Cardiac fibroblast (primary cell): ENCODE data around the gene ITGA2.
A peak's percentile ranks its signal among the peaks of the same experiment; 100 is the strongest.

Source experiments
- DNase-seq, 2 donors: peaks; one replicate each; pipeline versions ENCODE4 v3.0.0 to v3.0.0-alpha.2; 2010; ENCODE audit warnings: low read depth in 2 of 2
- H3K4me3 ChIP-seq, 2 donors: replicated peaks in 1 of 2; 1 replicate in 1 of 2; 2 replicates in 1 of 2; pipeline ENCODE4 v1.5.1; 2011; ENCODE audit warnings: low read depth in 2 of 2, low read length in 2 of 2, mild to moderate bottlenecking in 2 of 2, moderate library complexity in 1 of 2
- TF ChIP-seq, protein P1 (sequence below): IDR thresholded peaks from one replicate; pipeline ENCODE4 v1.5.1; 2011; ENCODE audit warnings: low read depth, mild to moderate bottlenecking, low read length, inconsistent platforms

Gene ITGA2

DNA sequence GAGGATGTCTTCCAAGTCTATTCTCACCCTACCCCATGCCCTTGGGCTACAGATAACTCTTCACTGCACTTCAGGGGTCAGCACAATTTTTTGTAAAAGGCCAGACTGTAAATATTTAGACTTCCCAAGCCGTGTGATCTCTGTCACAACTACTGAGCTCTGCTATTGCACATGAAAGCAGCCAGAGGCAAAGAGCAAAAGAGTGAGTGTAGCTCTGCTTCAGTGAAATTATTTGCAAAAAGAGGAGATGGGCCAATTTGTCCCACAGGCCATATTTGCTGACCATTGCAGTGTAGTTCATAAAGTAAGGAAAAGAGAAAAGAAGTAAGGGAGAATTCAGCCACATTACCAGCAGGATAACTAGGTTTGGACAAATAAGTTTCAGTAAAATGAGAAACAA lies 127.4 kb downstream of the ITGA2 start:
- DNase-seq, result no peak
- no peak overlapping the region for H3K4me3 ChIP-seq
- TF ChIP-seq, protein P1, sequence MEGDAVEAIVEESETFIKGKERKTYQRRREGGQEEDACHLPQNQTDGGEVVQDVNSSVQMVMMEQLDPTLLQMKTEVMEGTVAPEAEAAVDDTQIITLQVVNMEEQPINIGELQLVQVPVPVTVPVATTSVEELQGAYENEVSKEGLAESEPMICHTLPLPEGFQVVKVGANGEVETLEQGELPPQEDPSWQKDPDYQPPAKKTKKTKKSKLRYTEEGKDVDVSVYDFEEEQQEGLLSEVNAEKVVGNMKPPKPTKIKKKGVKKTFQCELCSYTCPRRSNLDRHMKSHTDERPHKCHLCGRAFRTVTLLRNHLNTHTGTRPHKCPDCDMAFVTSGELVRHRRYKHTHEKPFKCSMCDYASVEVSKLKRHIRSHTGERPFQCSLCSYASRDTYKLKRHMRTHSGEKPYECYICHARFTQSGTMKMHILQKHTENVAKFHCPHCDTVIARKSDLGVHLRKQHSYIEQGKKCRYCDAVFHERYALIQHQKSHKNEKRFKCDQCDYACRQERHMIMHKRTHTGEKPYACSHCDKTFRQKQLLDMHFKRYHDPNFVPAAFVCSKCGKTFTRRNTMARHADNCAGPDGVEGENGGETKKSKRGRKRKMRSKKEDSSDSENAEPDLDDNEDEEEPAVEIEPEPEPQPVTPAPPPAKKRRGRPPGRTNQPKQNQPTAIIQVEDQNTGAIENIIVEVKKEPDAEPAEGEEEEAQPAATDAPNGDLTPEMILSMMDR, result no peak

DNA sequence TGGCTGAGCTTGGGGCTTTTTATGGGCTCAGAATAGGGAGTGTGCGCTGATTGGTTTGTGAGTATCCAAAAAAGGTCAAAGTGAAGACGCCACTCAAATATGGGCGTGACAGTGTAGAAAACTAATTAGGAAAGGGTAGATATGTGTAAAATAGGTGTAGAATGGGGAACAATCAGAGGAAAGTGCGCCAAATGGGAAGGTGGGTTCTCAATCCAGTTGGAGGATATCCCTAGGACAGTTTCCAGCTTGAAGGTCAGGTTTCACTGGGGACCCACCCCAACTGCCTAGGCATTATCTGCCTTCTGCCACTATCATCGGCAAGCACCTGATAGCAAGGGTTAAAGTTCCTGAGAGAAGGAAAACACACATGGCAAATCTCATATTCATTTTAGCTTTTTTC lies 129.7 kb downstream of the ITGA2 start:
- TF ChIP-seq, protein P1, result no peak
- no peak overlapping the region for H3K4me3 ChIP-seq
- DNase-seq, result no peak

DNA sequence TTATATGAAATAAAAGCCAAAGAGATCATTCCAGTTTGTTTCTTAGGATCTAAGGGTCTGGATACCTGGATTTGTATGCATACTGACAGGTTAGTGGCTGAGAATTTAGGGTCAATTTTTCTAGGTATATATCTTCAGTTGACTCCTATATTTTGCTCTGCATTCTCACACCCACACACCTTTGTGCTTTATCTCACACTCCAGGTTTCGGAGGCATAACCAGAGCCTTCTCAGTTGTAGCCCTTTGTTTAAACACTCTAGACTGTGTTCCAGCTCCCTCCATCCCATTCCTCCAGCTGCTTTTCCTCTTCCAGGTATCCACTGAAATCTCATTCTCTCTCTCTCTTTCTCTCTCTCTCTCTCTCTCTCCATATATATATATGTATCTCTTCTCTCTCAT lies 131.0 kb downstream of the ITGA2 start:
- no peak overlapping the region for H3K4me3 ChIP-seq
- TF ChIP-seq, protein P1, result no peak
- DNase-seq, result no peak

DNA sequence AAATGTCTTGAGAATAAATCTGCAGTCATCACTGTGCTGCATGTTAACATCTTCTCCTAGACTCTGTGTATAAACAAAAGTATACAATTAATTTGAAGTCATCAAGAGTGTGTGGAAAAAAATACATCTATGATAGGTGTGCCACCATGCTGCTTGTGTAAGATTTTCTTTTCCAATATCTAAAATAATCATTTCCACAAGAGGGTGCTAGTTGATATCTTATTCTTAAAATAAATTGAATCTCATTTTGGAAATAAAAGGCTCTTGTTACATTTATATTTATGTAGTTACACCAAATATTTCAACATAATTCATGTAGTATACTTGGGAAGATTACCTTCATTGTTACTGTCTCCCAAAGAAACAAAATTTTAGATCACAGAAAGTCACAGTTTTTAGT lies 134.6 kb downstream of the ITGA2 start:
- no peak overlapping the region for H3K4me3 ChIP-seq
- peak; percentile 43 to 49 for DNase-seq
- TF ChIP-seq, protein P1, result no peak

DNA sequence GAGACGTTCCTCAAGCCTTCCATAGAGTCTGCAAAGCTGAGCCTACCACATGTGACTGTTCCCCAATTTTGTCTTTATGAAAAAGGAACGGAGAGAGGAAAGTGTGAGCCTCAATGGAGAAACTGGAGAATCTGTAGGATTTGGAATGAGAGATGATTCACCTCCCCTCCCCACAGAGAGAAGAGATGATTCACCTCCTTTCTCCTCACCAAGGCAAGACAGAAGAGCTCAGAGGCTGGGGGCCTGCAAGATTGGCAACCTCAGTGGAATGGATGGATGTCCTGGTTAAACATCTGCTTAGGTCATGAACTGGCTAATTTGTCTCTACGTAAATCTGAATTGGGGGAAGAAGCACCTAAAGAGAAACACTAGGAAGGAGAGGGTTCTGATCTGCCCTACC lies 137.4 kb downstream of the ITGA2 start:
- peak in 1 of 2 donors; percentile 70 for DNase-seq
- no peak overlapping the region for H3K4me3 ChIP-seq
- TF ChIP-seq, protein P1, result no peak

DNA sequence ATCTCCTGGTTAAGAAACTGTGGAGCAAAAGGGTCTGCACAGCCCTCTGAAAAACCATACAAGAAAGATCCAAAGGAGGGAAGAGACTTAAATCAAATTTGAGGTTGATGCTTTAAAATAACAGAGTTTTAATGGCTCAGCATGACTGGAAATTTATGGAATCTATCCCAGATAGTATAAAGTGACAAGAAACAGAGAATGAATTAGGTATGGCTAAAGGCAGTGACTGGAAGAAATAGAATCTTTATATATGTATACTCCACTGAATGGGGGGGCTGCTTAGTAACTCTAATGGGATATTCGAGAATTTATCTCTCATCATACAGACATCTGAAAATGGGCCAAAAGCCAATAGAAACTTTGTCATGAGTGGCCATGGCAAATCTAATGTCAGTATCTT lies 138.0 kb downstream of the ITGA2 start:
- H3K4me3 ChIP-seq, result no peak overlapping the region
- TF ChIP-seq, protein P1, result no peak
- no peak for DNase-seq

DNA sequence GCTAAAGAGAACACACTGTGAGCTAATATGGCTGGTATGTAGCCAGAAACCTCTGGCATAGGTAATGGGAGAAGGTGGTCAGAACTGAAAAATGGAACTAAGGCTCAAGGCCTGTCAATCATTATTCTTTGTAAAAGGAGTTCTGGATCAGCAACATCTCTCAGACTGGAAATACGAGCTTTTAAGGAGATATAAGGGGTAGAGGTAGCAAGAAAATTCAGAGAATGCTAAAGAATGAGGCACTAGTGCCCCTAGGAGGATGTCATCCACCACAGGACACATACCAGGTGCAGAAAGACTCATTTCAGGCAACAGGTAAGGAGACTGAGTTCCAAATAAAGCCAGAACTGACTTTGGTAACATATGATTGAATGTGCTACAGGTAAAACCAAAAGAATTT lies 139.3 kb downstream of the ITGA2 start:
- TF ChIP-seq, protein P1, result no peak
- DNase-seq, result no peak

More for the DNA sequence above, 139.3 kb downstream of the ITGA2 start:
- H3K4me3 ChIP-seq, result no peak overlapping the region
